GM19023 (cell line): ENCODE data around the gene ZIC2.

ENCODE experiments used
- ATAC-seq: cut with Tn5 transposase; IDR thresholded peaks from one replicate; pipeline ENCODE4 v1.9.1; 2021; ENCODE audit warnings: mild to moderate bottlenecking, moderate library complexity; ENCODE audit not compliant: unreplicated experiment

Gene ZIC2

GRCh38 chr13:99959127-99959539 lies 22.5 kb upstream of the ZIC2 start:
- ATAC-seq, result no peak

- no peak for ATAC-seq
Measured at GRCh38 chr13:99959540-99960230, 21.9 kb upstream of the ZIC2 start.

- ATAC-seq, result no peak
Measured at GRCh38 chr13:99960663-99961311, 20.8 kb upstream of the ZIC2 start.

- no peak for ATAC-seq
Measured at GRCh38 chr13:99961636-99962035, 19.9 kb upstream of the ZIC2 start.

- ATAC-seq, result no peak
Measured at GRCh38 chr13:99962242-99962641, 19.3 kb upstream of the ZIC2 start.

GRCh38 chr13:99963816-99964339 lies 17.7 kb upstream of the ZIC2 start:
- no peak for ATAC-seq

GRCh38 chr13:99965329-99966000 lies 16.1 kb upstream of the ZIC2 start:
- ATAC-seq, result no peak

- ATAC-seq, result no peak
Measured at GRCh38 chr13:99966064-99966805, 15.3 kb upstream of the ZIC2 start.

- no peak for ATAC-seq
Measured at GRCh38 chr13:99967498-99967868, 14.1 kb upstream of the ZIC2 start.

- ATAC-seq, result no peak
Measured at GRCh38 chr13:99967869-99968520, 13.6 kb upstream of the ZIC2 start.

GRCh38 chr13:99968521-99969452 lies 12.8 kb upstream of the ZIC2 start:
- no peak for ATAC-seq

GRCh38 chr13:99969453-99969918 lies 12.1 kb upstream of the ZIC2 start:
- ATAC-seq, result no peak

- ATAC-seq, result no peak
Measured at GRCh38 chr13:99969919-99970650, 11.5 kb upstream of the ZIC2 start.

- ATAC-seq, result no peak
Measured at GRCh38 chr13:99970651-99971575, 10.7 kb upstream of the ZIC2 start.

GRCh38 chr13:99971576-99972189 lies 9.9 kb upstream of the ZIC2 start, which contains the start of gene ZIC5:
Gene ZIC5 (minus strand): TSS chr13:99971767. CDS start chr13:99971603, 164 bp downstream.
- no peak for ATAC-seq

GRCh38 chr13:99972190-99972731 lies 9.3 kb upstream of the ZIC2 start:
- ATAC-seq, result no peak
